DOHH2 (cell line): ENCODE results near the gene HMX1.

Experiments used
- H3F3A ChIP-seq: fragments of 200-600 bp; sonication (generic), shearing (Covaris generic); 2 replicates; pipeline ENCODE4 v1.6.0; 2016; ENCODE audit warnings: antibody characterized with exemption, mild to moderate bottlenecking; ENCODE audit not compliant: control insufficient read depth, insufficient read depth
- H3K27ac ChIP-seq: fragments of 200-600 bp; sonication (generic); 2 replicates; pipeline ENCODE4 v1.5.1; 2014; ENCODE audit warnings: low read depth, mild to moderate bottlenecking, low read length, moderate library complexity
- H3K27me3 ChIP-seq: fragments of 200-600 bp; sonication (generic); 2 replicates; pipeline ENCODE4 v1.6.1; 2014; ENCODE audit warnings: mild to moderate bottlenecking, low read length, mixed read lengths; ENCODE audit not compliant: control insufficient read depth
- H3K36me3 ChIP-seq: fragments of 200-600 bp; sonication (generic); 2 replicates; pipeline ENCODE4 v1.6.1; 2014; ENCODE audit warnings: mild to moderate bottlenecking, low read length, moderate library complexity, mixed read lengths; ENCODE audit not compliant: control insufficient read depth
- H3K4me1 ChIP-seq: fragments of 200-600 bp; sonication (generic); 2 replicates; pipeline ENCODE4 v1.6.1; 2014; ENCODE audit warnings: mild to moderate bottlenecking, low read length, mixed read lengths; ENCODE audit not compliant: control insufficient read depth
- H3K4me2 ChIP-seq: fragments of 200-600 bp; sonication (generic); 2 replicates; pipeline ENCODE4 v1.6.0; 2014; ENCODE audit warnings: mild to moderate bottlenecking, low read length, moderate library complexity
- H3K4me3 ChIP-seq: fragments of 200-600 bp; sonication (generic); 2 replicates; pipeline ENCODE4 v1.5.1; 2014; ENCODE audit warnings: mild to moderate bottlenecking, low read length, mixed read lengths
- H3K79me2 ChIP-seq: fragments of 200-600 bp; sonication (generic); 2 replicates; pipeline ENCODE4 v1.6.1; 2014; ENCODE audit warnings: mild to moderate bottlenecking, low read length, mixed read lengths; ENCODE audit not compliant: control insufficient read depth
- H3K9me2 ChIP-seq: fragments of 200-600 bp; sonication (generic); replicated peaks from 2 replicates; pipeline ENCODE4 v1.6.1; 2014; ENCODE audit warnings: mild to moderate bottlenecking, low read length, mixed read lengths; ENCODE audit not compliant: control insufficient read depth
- H3K9me3 ChIP-seq: fragments of 200-600 bp; sonication (generic); 2 replicates; pipeline ENCODE4 v1.6.1; 2014; ENCODE audit warnings: antibody characterized with exemption, low read length, mixed read lengths; ENCODE audit not compliant: control insufficient read depth, insufficient read depth
- H4K20me1 ChIP-seq: fragments of 200-600 bp; sonication (generic); 2 replicates; pipeline ENCODE4 v1.6.0; 2014; ENCODE audit warnings: low read depth, mild to moderate bottlenecking, antibody characterized with exemption, low read length, moderate library complexity; ENCODE audit not compliant: control insufficient read depth, insufficient read depth
- CTCF ChIP-seq: fragments of 200-600 bp; sonication (generic); IDR thresholded peaks from one replicate; pipeline ENCODE4 v1.5.1; 2014; ENCODE audit warnings: antibody characterized with exemption, mild to moderate bottlenecking, low read depth, low read length; ENCODE audit not compliant: poor library complexity, severe bottlenecking
- EZH2phosphoT487 ChIP-seq: fragments of 200-600 bp; sonication (generic); IDR thresholded peaks from 2 replicates; pipeline ENCODE4 v1.6.1; 2017; ENCODE audit warnings: borderline replicate concordance, mild to moderate bottlenecking, antibody characterized with exemption, low read length, moderate library complexity, mixed read lengths

Gene HMX1

DNA sequence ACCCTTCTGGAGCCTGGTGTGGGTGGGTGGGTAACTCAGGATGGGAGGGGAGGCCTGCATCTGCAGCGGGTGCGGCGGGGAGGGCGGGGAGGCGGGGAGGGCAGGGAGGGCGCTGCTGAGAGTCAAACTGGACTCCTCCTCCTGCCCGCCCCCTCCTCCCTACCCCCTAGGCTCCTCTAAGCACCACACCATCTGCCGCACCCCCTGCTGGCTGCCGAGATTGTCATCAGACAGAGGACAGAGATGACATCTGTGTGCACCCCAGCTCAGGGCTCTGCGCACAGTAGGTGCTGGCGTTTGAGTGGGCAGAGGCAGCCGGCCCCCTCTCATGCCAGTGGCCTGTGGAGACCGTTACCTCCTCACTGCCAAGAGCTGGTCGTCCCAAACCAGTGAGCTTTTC is 10.6 kb upstream of the HMX1 start:
- no peaks in the 10 kb centered on the region for H3K27me3 ChIP-seq
- H3K79me2 ChIP-seq = no peaks in the 10 kb centered on the region

DNA sequence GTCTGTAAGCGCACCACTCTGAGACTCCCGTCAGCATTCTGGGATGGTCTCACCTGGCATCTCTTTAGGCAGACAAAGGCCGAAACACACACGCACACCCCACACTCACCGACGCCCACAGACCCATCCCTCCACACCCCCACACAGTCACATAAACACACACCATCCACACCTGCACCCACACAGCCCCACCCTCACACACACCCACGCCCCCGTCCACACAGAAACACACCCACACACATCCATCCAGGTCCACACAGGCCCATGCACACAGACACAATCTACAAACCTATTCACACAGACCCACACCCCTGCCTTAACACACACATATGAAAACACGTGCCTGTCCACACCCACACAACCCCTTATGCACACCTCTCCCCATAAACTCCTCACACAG is 9.2 kb upstream of the HMX1 start:
- no peaks in the 10 kb centered on the region for H3K9me3 ChIP-seq
- H3K27ac ChIP-seq = no peak overlapping the region
- H3K4me2 ChIP-seq = no peak overlapping the region
- H4K20me1 ChIP-seq = no peaks in the 10 kb centered on the region
- no peaks in the 10 kb centered on the region for H3K36me3 ChIP-seq
- H3K9me2 ChIP-seq = no peaks in the 10 kb centered on the region
- no peak overlapping the region for H3K4me3 ChIP-seq
- no peaks in the 10 kb centered on the region for H3K79me2 ChIP-seq
- H3K27me3 ChIP-seq = no peaks in the 10 kb centered on the region
- TF ChIP-seq EZH2phosphoT487 (no peak), CTCF (no peak)
- H3F3A ChIP-seq = no peaks in the 10 kb centered on the region
- no peaks in the 10 kb centered on the region for H3K4me1 ChIP-seq

More for the DNA sequence above, 10.6 kb upstream of the HMX1 start:
- H3K4me3 ChIP-seq = no peak overlapping the region
- no peak overlapping the region for H3K4me2 ChIP-seq
- no peak overlapping the region for H3K27ac ChIP-seq
- TF ChIP-seq EZH2phosphoT487 (no peak), CTCF (no peak)
- no peaks in the 10 kb centered on the region for H3F3A ChIP-seq
- H3K9me3 ChIP-seq = peaks cover 7% of the 10 kb centered on the region; the same call in 1 of the 2 replicates
- no peaks in the 10 kb centered on the region for H3K36me3 ChIP-seq
- H3K4me1 ChIP-seq = no peaks in the 10 kb centered on the region
- H4K20me1 ChIP-seq = no peaks in the 10 kb centered on the region
- no peaks in the 10 kb centered on the region for H3K9me2 ChIP-seq

DNA sequence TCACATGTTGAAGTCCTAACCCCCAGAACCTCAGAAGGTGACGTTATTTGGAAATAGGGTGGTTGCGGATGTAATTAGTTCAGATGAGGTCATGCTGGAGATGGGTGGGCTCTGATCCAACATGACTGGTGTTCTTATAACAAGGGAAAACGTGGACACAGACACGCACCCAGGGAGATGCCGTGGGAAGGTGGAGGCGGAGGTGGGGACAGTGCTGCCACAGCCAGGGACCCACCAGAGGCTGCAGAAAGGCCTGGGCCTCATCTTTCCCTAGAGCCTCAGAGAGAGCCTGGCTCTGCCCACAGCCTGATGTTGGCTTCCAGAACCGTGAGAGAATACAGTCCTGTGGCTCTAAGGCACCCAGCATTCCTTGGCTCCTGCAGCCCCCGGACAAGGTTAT is 7.9 kb upstream of the HMX1 start:
- Histone ChIP-seq H3K36me3 (no peaks in the 10 kb centered on the region), H3K9me3 (no peaks in the 10 kb centered on the region), H3K27me3 (no peaks in the 10 kb centered on the region), H3K79me2 (no peaks in the 10 kb centered on the region), H3K4me3 (no peak overlapping the region), H3K4me1 (no peaks in the 10 kb centered on the region), H4K20me1 (no peaks in the 10 kb centered on the region), H3K4me2 (no peak overlapping the region), H3K27ac (no peak overlapping the region), H3K9me2 (no peaks in the 10 kb centered on the region), H3F3A (no peaks in the 10 kb centered on the region)
- TF ChIP-seq CTCF (no peak), EZH2phosphoT487 (no peak)

DNA sequence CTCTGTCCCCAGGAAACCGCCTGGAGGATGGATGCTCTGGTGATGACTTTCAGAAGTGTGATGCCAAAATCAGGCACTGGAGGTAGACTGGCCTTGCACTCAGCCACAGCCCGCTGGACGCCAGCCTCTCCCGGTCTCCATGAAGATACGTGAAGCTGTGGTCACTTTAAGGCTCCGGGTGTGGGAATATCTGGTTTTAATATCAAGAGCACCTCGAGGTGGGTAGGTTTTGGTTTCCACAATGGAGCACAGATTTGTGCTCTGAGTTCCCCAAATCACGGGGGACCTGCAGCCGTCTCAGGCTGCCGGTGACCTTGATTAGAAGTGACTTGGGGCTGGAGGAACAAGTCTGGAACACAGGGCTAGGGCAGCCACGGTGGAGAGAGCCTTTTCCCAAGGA is 6.8 kb upstream of the HMX1 start:
- no peak overlapping the region for H3K27ac ChIP-seq
- no peaks in the 10 kb centered on the region; the same call in 1 of the 2 replicates for H3K9me3 ChIP-seq
- no peaks in the 10 kb centered on the region for H3K27me3 ChIP-seq
- H3F3A ChIP-seq = no peaks in the 10 kb centered on the region
- no peaks in the 10 kb centered on the region for H3K79me2 ChIP-seq
- no peaks in the 10 kb centered on the region for H3K36me3 ChIP-seq
- no peak overlapping the region for H3K4me3 ChIP-seq
- H4K20me1 ChIP-seq = no peaks in the 10 kb centered on the region
- no peak overlapping the region for H3K4me2 ChIP-seq
- no peaks in the 10 kb centered on the region for H3K9me2 ChIP-seq
- H3K4me1 ChIP-seq = no peaks in the 10 kb centered on the region
- TF ChIP-seq CTCF = no peak
